IMR-90 (cell line): ENCODE measurements around the gene HACD2. TPM values are rescaled to one million over a fixed set of nuclear protein-coding genes. Genes with fewer than 3 reads are reported as not detected.

Experiments
- ATAC-seq: fragments of 200-7000 bp; cut with Tn5 transposase; 2 replicates; pipeline ENCODE4 v1.9.1; 2020; ENCODE audit warnings: low read depth, mild to moderate bottlenecking, moderate library complexity
- BruUV-seq: library from RNA; stranded (reverse); fragments of 400-500 nt; replicated peaks from 2 replicates; lab custom pipeline; 2021; lab: Mats Ljungman, UMichigan
- CTCF ChIA-PET: fragments of 300-600 bp; formaldehyde crosslinking; extraction: SDS; loops from one replicate; lab custom pipeline; 2021; ENCODE audit warnings: antibody characterized with exemption; lab: Yijun Ruan, JAX
- POLR2A ChIA-PET: fragments of 300-600 bp; sonication (Branson Sonifier 250); formaldehyde crosslinking; loops from one replicate; lab custom pipeline; 2022; ENCODE audit warnings: antibody characterized with exemption; ENCODE audit not compliant: unreplicated experiment; lab: Charles Lee
- DNase-seq: peaks from one replicate; pipeline ENCODE4 v3.0.0; 2013
- H2AFZ ChIP-seq: replicated peaks from 2 replicates; pipeline ENCODE3; 2013; ENCODE audit warnings: low read length, mild to moderate bottlenecking; ENCODE audit not compliant: poor library complexity
- H2AK5ac ChIP-seq: 2 replicates; pipeline ENCODE4 v1.6.1; 2013; ENCODE audit warnings: low read depth, low read length, inconsistent platforms
- H2AK9ac ChIP-seq: replicated peaks from 2 replicates; pipeline ENCODE3; 2013; ENCODE audit warnings: mild to moderate bottlenecking, low read depth, low read length, moderate library complexity; ENCODE audit not compliant: poor library complexity
- H2BK120ac ChIP-seq: 2 replicates; pipeline ENCODE4 v1.6.1; 2013; ENCODE audit warnings: low read depth, low read length, inconsistent platforms
- H2BK15ac ChIP-seq: 3 replicates; pipeline ENCODE4 v1.6.1; 2013; ENCODE audit warnings: low read depth, low read length, inconsistent platforms
- H2BK20ac ChIP-seq: 2 replicates; pipeline ENCODE4 v1.6.1; 2013; ENCODE audit warnings: low read depth, mild to moderate bottlenecking, inconsistent platforms, low read length, moderate library complexity
- H2BK5ac ChIP-seq: 2 replicates; pipeline ENCODE4 v1.6.1; 2013; ENCODE audit warnings: mild to moderate bottlenecking, low read depth, low read length, inconsistent platforms; ENCODE audit not compliant: poor library complexity, severe bottlenecking
- H3K14ac ChIP-seq: replicated peaks from 2 replicates; pipeline ENCODE4 v1.6.1; 2013; ENCODE audit warnings: low read depth, low read length, inconsistent platforms
- H3K18ac ChIP-seq: 2 replicates; pipeline ENCODE4 v1.6.1; 2013; ENCODE audit warnings: low read depth, low read length, control low read depth
- H3K23ac ChIP-seq: 2 replicates; pipeline ENCODE4 v1.6.1; 2013; ENCODE audit warnings: low read depth, low read length, inconsistent platforms
- H3K27ac ChIP-seq: 2 replicates; pipeline ENCODE4 v1.5.1; 2013; ENCODE audit warnings: mild to moderate bottlenecking, control low read depth, low read length; ENCODE audit not compliant: insufficient read depth
- H3K27me3 ChIP-seq: 2 replicates; pipeline ENCODE4 v1.6.1; 2013; ENCODE audit warnings: low read length; ENCODE audit not compliant: control insufficient read depth, insufficient read depth
- H3K36me3 ChIP-seq: 2 replicates; pipeline ENCODE4 v1.6.1; 2013; ENCODE audit warnings: low read length, mixed read lengths; ENCODE audit not compliant: control insufficient read depth, insufficient read depth
- H3K4ac ChIP-seq: 2 replicates; pipeline ENCODE4 v1.6.1; 2013; ENCODE audit warnings: low read depth, low read length, inconsistent platforms
- H3K4me1 ChIP-seq: 2 replicates; pipeline ENCODE4 v1.6.1; 2013; ENCODE audit warnings: low read length, mixed read lengths; ENCODE audit not compliant: control insufficient read depth, insufficient read depth
- H3K4me2 ChIP-seq: 2 replicates; pipeline ENCODE4 v1.6.1; 2013; ENCODE audit warnings: low read depth, mild to moderate bottlenecking, control low read depth, low read length, moderate library complexity
- H3K4me3 ChIP-seq: 2 replicates; pipeline ENCODE4 v1.5.1; 2013; ENCODE audit warnings: low read depth, mild to moderate bottlenecking, control low read depth, low read length, moderate library complexity; ENCODE audit not compliant: insufficient read depth
- H3K56ac ChIP-seq: 2 replicates; pipeline ENCODE4 v1.6.1; 2013; ENCODE audit warnings: low read length, inconsistent platforms; ENCODE audit not compliant: insufficient read depth; ENCODE audit errors: extremely low read depth
- H3K79me1 ChIP-seq, 2 experiments: 2 replicates each; pipeline ENCODE4 v1.6.1; 2013; ENCODE audit warnings: low read length in 2 of 2, inconsistent platforms in 1 of 2, low read depth in 1 of 2
- H3K9ac ChIP-seq: 2 replicates; pipeline ENCODE4 v1.6.1; 2013; ENCODE audit warnings: low read depth, low read length, control low read depth
- H3K9me1 ChIP-seq: 2 replicates; pipeline ENCODE4 v1.6.1; 2013; ENCODE audit warnings: low read length, inconsistent platforms; ENCODE audit not compliant: insufficient read depth
- H3K9me3 ChIP-seq: 2 replicates; pipeline ENCODE4 v1.6.1; 2013; ENCODE audit warnings: low read length; ENCODE audit not compliant: control insufficient read depth, insufficient read depth
- H4K20me1 ChIP-seq: 2 replicates; pipeline ENCODE4 v1.6.1; 2013; ENCODE audit warnings: low read length, inconsistent platforms; ENCODE audit not compliant: insufficient read depth
- H4K5ac ChIP-seq: 2 replicates; pipeline ENCODE4 v1.6.1; 2013; ENCODE audit warnings: mild to moderate bottlenecking, low read depth, low read length, control low read depth
- H4K8ac ChIP-seq, 2 experiments: 2 replicates each; pipeline ENCODE4 v1.6.1; 2013; ENCODE audit warnings: low read depth in 2 of 2, low read length in 2 of 2, control low read depth in 1 of 2, inconsistent platforms in 1 of 2
- H4K91ac ChIP-seq: 2 replicates; pipeline ENCODE4 v1.6.1; 2013; ENCODE audit warnings: low read depth, low read length, inconsistent platforms; ENCODE audit not compliant: insufficient read depth
- BHLHE40 ChIP-seq: fragments of 150-350 bp; IDR thresholded peaks from 2 replicates; pipeline ENCODE4 v1.6.1; 2016; ENCODE audit warnings: mild to moderate bottlenecking, low read depth, low read length
- CEBPB ChIP-seq: IDR thresholded peaks from 2 replicates; pipeline ENCODE4 v1.6.1; 2012; ENCODE audit warnings: low read depth, low read length, improper control_type of control experiment
- CHD1 ChIP-seq: IDR thresholded peaks from 2 replicates; pipeline ENCODE4 v1.6.1; 2012; ENCODE audit warnings: low read depth, low read length, improper control_type of control experiment
- CTCF ChIP-seq: conservative IDR thresholded peaks from 2 replicates; pipeline ENCODE4 v1.5.1; 2012; ENCODE audit warnings: mild to moderate bottlenecking, low read depth, low read length, improper control_type of control experiment
- ELK1 ChIP-seq: fragments of 150-350 bp; IDR thresholded peaks from 2 replicates; pipeline ENCODE4 v1.6.1; 2016; ENCODE audit warnings: low read depth, mild to moderate bottlenecking, low read length, moderate library complexity, borderline replicate concordance
- FOS ChIP-seq: fragments of 150-350 bp; IDR thresholded peaks from 2 replicates; pipeline ENCODE4 v1.6.1; 2016; ENCODE audit warnings: low read depth, low read length
- MAFK ChIP-seq: IDR thresholded peaks from 2 replicates; pipeline ENCODE4 v1.6.1; 2012; ENCODE audit warnings: low read depth, low read length, improper control_type of control experiment
- MAZ ChIP-seq: IDR thresholded peaks from 2 replicates; pipeline ENCODE4 v1.6.1; 2012; ENCODE audit warnings: low read depth, mild to moderate bottlenecking, low read length, improper control_type of control experiment, moderate library complexity, borderline replicate concordance
- MXI1 ChIP-seq: IDR thresholded peaks from 2 replicates; pipeline ENCODE4 v1.6.1; 2012; ENCODE audit warnings: low read depth, mild to moderate bottlenecking, low read length, moderate library complexity, borderline replicate concordance
- NFE2L2 ChIP-seq: fragments of 150-350 bp; IDR thresholded peaks from 2 replicates; pipeline ENCODE4 v1.6.1; 2016; ENCODE audit warnings: low read depth, mild to moderate bottlenecking, low read length
- POLR2A ChIP-seq: IDR thresholded peaks from 2 replicates; pipeline ENCODE4 v1.6.1; 2012; ENCODE audit warnings: mild to moderate bottlenecking, low read depth, low read length
- RAD21 ChIP-seq: IDR thresholded peaks from 2 replicates; pipeline ENCODE4 v1.6.1; 2012; ENCODE audit warnings: low read length, improper control_type of control experiment
- RCOR1 ChIP-seq: IDR thresholded peaks from 2 replicates; pipeline ENCODE4 v1.6.1; 2012; ENCODE audit warnings: mild to moderate bottlenecking, low read length, improper control_type of control experiment; ENCODE audit not compliant: insufficient replicate concordance
- RFX5 ChIP-seq: IDR thresholded peaks from 2 replicates; pipeline ENCODE4 v1.8.0; 2012; ENCODE audit warnings: low read depth, mild to moderate bottlenecking, low read length, moderate library complexity
- SMC3 ChIP-seq: fragments of 150-350 bp; IDR thresholded peaks from 2 replicates; pipeline ENCODE4 v1.6.1; 2016; ENCODE audit warnings: low read depth, mild to moderate bottlenecking, antibody characterized with exemption, low read length, moderate library complexity
- USF2 ChIP-seq: fragments of 150-350 bp; IDR thresholded peaks from 2 replicates; pipeline ENCODE4 v1.6.1; 2017; ENCODE audit warnings: mild to moderate bottlenecking, antibody characterized with exemption, low read length, low read depth
- WGBS, 2 experiments: methylation state at CpG; one replicate each; pipeline versions ENCODE4 v1.1.5 to v1.1.7; 2013; ENCODE audit warnings: missing lambda C conversion rate in 2 of 2; ENCODE audit not compliant: insufficient read length in 1 of 2; ENCODE audit errors: extremely low coverage in 2 of 2; 5-methylcytosine and 5-hydroxymethylcytosine counted together
- dilution Hi-C: fragments of 300-500 bp; cut with HindIII; formaldehyde crosslinking; loops from one replicate; pipeline ENCODE4 v1.14.3; 2018; ENCODE audit warnings: low sequenced_read_pairs; ENCODE audit not compliant: unreplicated experiment
- in situ Hi-C: fragments of 300-500 bp; cut with MboI; formaldehyde crosslinking; loops from 3 replicates; pipeline ENCODE4 v1.14.3; 2019; ENCODE audit warnings: low sequenced_read_pairs, inconsistent platforms, mixed read lengths
- intact Hi-C: fragments of 100-400 bp; cut with micrococcal nuclease; formaldehyde crosslinking; loops from 2 replicates; pipeline ENCODE4 v1.10.0; 2022
- polyA plus RNA-seq, 3 experiments: library from polyadenylated mRNA; depleted of rRNA; stranded (reverse); fragments of >200 nt; gene quantifications; 2 replicates each; pipeline ENCODE4 v1.2.3, GENCODE V29; 2012; ENCODE audit warnings: low replicate concordance in 1 of 3
- total RNA-seq: library from RNA; depleted of rRNA; stranded (reverse); fragments of >200 nt; gene quantifications from 2 replicates; pipeline ENCODE4 v1.2.3, GENCODE V29; 2012

HACD2 gene
- total and polyA plus RNA-seq, 2 of the 4 experiments (the other 2 are of a cell fraction), result 21.5 to 22.6 TPM

- no peak overlapping the region for H3K18ac ChIP-seq
- ATAC-seq, result no peak
- H3K9me3 ChIP-seq, result no peaks in the 10 kb centered on the region
- no peak for DNase-seq
- no peaks in the 10 kb centered on the region for H3K9me1 ChIP-seq
- no peak for TF ChIP-seq RAD21
- no peak for TF ChIP-seq MXI1
- no peak for TF ChIP-seq POLR2A
- no peak for TF ChIP-seq MAZ
- no peak for TF ChIP-seq MAFK
- TF ChIP-seq CTCF, result no peak
- TF ChIP-seq CHD1, result no peak
- no peak for TF ChIP-seq NFE2L2
- TF ChIP-seq FOS, result no peak
- no peak for TF ChIP-seq CEBPB
- TF ChIP-seq RCOR1, result no peak
- TF ChIP-seq ELK1, result no peak
- no peak for TF ChIP-seq BHLHE40
- no peak for TF ChIP-seq SMC3
- no peak for TF ChIP-seq RFX5
- TF ChIP-seq USF2, result no peak
- H3K27ac ChIP-seq, result no peak overlapping the region
- in situ Hi-C loops, result no loop called here
- dilution Hi-C loops, result no loop called here
- no peak overlapping the region for H3K4me3 ChIP-seq
- H2BK120ac ChIP-seq, result no peak overlapping the region
- H4K8ac ChIP-seq, result no peak overlapping the region
- no peaks in the 10 kb centered on the region; a peak in 1 of 4 replicates for H3K79me1 ChIP-seq
- no peak overlapping the region for H2AK9ac ChIP-seq
- no peaks in the 10 kb centered on the region for H4K20me1 ChIP-seq
- H3K14ac ChIP-seq, result no peak overlapping the region
- intact Hi-C loops, result no loop called here
- H4K5ac ChIP-seq, result no peak overlapping the region
- H3K23ac ChIP-seq, result no peak overlapping the region
- H2BK15ac ChIP-seq, result no peak overlapping the region
- H2BK5ac ChIP-seq, result no peak overlapping the region
- no peaks in the 10 kb centered on the region for H3K27me3 ChIP-seq
- no peak overlapping the region for H3K4ac ChIP-seq
- H3K4me1 ChIP-seq, result peaks cover 3% of the 10 kb centered on the region; the same call in 1 of the 2 replicates
- H2AK5ac ChIP-seq, result no peak overlapping the region
- BruUV-seq, result no TSS peak
- H3K4me2 ChIP-seq, result no peak overlapping the region
- ChIA-PET CTCF (interaction anchor here (1.2 kb wide), 1 partner anchor 53 kb away, joined by 4 read pairs; no protein-coding TSS in a partner anchor), POLR2A (no interaction called here)
- H3K36me3 ChIP-seq, result no peaks in the 10 kb centered on the region; the same call in 1 of the 2 replicates
- WGBS, 2 experiments, result no CpG with 5 or more reads among the region's 6 CpGs
- no peak overlapping the region for H3K9ac ChIP-seq
- H4K91ac ChIP-seq, result no peak overlapping the region
- H2AFZ ChIP-seq, result no peak overlapping the region
- no peak overlapping the region for H3K56ac ChIP-seq
- no peak overlapping the region for H2BK20ac ChIP-seq
These were observed 79.0 kb downstream of the HACD2 start for GRCh38 chr3:123505820-123506219.
